Forelimb muscle (tissue), 1 donor: ENCODE data around the gene SEMA3C. TPM values are rescaled to one million over a fixed set of nuclear protein-coding genes. Genes with fewer than 3 reads are reported as not detected.

ENCODE experiments used
- DNase-seq: peaks from one replicate; pipeline ENCODE4 v3.0.0-alpha.2; 2013; ENCODE audit warnings: low read depth
- polyA plus RNA-seq: library from polyadenylated mRNA; unstranded; fragments of 120-200 nt; gene quantifications from one replicate; pipeline ENCODE4 v1.2.1, GENCODE V29; 2013; ENCODE audit not compliant: insufficient read length

The SEMA3C gene
- polyA plus RNA-seq, 1 donor: 139 TPM

- no peak for DNase-seq
Measured at GRCh38 chr7:80851896-80852476, 66.9 kb downstream of the SEMA3C start.

GRCh38 chr7:80848841-80849240 lies 70.0 kb downstream of the SEMA3C start:
- no peak for DNase-seq

GRCh38 chr7:80847895-80848294 lies 71.0 kb downstream of the SEMA3C start:
- no peak for DNase-seq

- DNase-seq: no peak
Measured at GRCh38 chr7:80847027-80847426, 71.8 kb downstream of the SEMA3C start.

GRCh38 chr7:80844916-80845315 lies 73.9 kb downstream of the SEMA3C start:
- DNase-seq: no peak

- no peak for DNase-seq
Measured at GRCh38 chr7:80843018-80843677, 75.7 kb downstream of the SEMA3C start.

- no peak for DNase-seq
Measured at GRCh38 chr7:80842022-80842790, 76.6 kb downstream of the SEMA3C start.

- no peak for DNase-seq
Measured at GRCh38 chr7:80841423-80841955, 77.4 kb downstream of the SEMA3C start.

GRCh38 chr7:80840681-80841080 lies 78.2 kb downstream of the SEMA3C start:
- DNase-seq: no peak

GRCh38 chr7:80839855-80840254 lies 79.0 kb downstream of the SEMA3C start:
- no peak for DNase-seq

GRCh38 chr7:80838643-80839042 lies 80.2 kb downstream of the SEMA3C start:
- DNase-seq: no peak

GRCh38 chr7:80837345-80837744 lies 81.5 kb downstream of the SEMA3C start:
- DNase-seq: no peak

- DNase-seq: no peak
Measured at GRCh38 chr7:80835251-80835650, 83.6 kb downstream of the SEMA3C start.

- DNase-seq: peak; percentile 41
Measured at GRCh38 chr7:80833289-80834268, 85.3 kb downstream of the SEMA3C start.

- no peak for DNase-seq
Measured at GRCh38 chr7:80832006-80832405, 86.8 kb downstream of the SEMA3C start.

- DNase-seq: no peak
Measured at GRCh38 chr7:80830584-80831285, 88.1 kb downstream of the SEMA3C start.

- no peak for DNase-seq
Measured at GRCh38 chr7:80830010-80830409, 88.8 kb downstream of the SEMA3C start.

GRCh38 chr7:80829527-80829926 lies 89.3 kb downstream of the SEMA3C start:
- DNase-seq: no peak

- DNase-seq: no peak
Measured at GRCh38 chr7:80827239-80827633, 91.6 kb downstream of the SEMA3C start.

- no peak for DNase-seq
Measured at GRCh38 chr7:80826520-80827238, 92.2 kb downstream of the SEMA3C start.
